DOHH2 (cell line): ENCODE data around the gene EIPR1.

Experiments used
- EZH2phosphoT487 ChIP-seq: fragments of 200-600 bp; sonication (generic); IDR thresholded peaks from 2 replicates; pipeline ENCODE4 v1.6.1; 2017; ENCODE audit warnings: borderline replicate concordance, mild to moderate bottlenecking, antibody characterized with exemption, low read length, moderate library complexity, mixed read lengths
- TF ChIP-seq, protein P1 (sequence below): fragments of 200-600 bp; sonication (generic); IDR thresholded peaks from one replicate; pipeline ENCODE4 v1.5.1; 2014; ENCODE audit warnings: antibody characterized with exemption, mild to moderate bottlenecking, low read depth, low read length; ENCODE audit not compliant: poor library complexity, severe bottlenecking

DNA sequence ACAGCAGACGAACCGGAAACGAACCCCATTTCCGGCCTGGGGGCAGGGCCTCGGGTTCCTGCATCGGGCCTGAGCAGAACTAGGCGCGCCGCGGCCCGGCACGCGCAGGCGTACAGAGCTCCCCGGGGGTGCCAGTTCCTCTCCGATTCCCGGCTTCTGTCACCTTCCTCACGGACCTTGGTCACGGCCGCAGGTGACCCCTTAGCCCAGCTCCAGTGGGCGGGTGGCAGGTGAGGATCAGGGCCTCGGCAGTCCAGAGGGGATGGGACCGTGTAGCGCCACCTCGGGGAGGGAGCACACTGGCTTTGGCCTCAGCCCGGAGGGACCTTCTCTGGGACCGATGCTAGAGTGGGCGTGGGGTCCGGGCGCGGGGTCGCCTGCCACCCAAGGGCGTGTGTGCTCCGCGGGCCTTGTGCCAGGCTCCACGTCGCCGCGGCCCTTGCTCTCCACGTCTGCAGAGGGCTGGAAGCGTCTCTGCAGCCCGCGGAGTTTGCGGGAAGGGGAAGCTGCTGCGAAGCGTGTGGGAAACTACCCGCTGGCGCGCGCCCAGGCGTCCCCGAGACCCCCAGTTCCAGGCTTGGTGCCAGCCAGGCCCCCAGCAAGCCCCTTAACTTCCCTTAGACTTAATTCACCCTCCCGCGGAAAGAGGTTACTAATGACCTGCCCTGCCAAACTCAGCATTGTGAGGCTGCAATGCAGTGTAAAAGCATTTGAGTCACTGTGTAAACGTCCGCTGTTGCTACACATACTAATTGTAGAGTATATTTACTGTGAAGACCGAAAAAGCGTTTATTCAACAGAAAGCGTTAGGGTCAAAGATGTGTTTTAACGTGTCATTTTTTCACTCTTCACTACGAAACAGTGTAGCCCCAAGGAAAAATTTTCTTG lies 2.3 kb upstream of the EIPR1 start, which contains the start of gene TRAPPC12:
- TF ChIP-seq, protein P1, sequence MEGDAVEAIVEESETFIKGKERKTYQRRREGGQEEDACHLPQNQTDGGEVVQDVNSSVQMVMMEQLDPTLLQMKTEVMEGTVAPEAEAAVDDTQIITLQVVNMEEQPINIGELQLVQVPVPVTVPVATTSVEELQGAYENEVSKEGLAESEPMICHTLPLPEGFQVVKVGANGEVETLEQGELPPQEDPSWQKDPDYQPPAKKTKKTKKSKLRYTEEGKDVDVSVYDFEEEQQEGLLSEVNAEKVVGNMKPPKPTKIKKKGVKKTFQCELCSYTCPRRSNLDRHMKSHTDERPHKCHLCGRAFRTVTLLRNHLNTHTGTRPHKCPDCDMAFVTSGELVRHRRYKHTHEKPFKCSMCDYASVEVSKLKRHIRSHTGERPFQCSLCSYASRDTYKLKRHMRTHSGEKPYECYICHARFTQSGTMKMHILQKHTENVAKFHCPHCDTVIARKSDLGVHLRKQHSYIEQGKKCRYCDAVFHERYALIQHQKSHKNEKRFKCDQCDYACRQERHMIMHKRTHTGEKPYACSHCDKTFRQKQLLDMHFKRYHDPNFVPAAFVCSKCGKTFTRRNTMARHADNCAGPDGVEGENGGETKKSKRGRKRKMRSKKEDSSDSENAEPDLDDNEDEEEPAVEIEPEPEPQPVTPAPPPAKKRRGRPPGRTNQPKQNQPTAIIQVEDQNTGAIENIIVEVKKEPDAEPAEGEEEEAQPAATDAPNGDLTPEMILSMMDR: peak; percentile 69
- TF ChIP-seq EZH2phosphoT487: no peak
